Adrenal gland (tissue), 5 donors: ENCODE results near the gene ATXN2.

Experiments used
- POLR2A ChIP-seq, 2 donors: fragments of 450-650 bp; IDR thresholded peaks; one replicate each; pipeline ENCODE4 v1.6.1; 2017; ENCODE audit warnings: antibody characterized with exemption in 2 of 2, mild to moderate bottlenecking in 2 of 2, moderate library complexity in 1 of 2
- TF ChIP-seq, protein P1 (sequence below), 6 experiments: fragments of 450-650 bp in 4 of 6; fragments of 200-600 bp in 2 of 6; sonication (generic) in 1 of 6; IDR thresholded peaks; 1 replicate in 5 of 6; 2 replicates in 1 of 6; pipeline versions ENCODE4 v1.5.1 to v1.8.0; 2016 to 2021; ENCODE audit warnings: antibody characterized with exemption in 6 of 6, mild to moderate bottlenecking in 2 of 6, moderate library complexity in 1 of 6
- donor health status: DM: no; HTN: no; CAD: no.

DNA sequence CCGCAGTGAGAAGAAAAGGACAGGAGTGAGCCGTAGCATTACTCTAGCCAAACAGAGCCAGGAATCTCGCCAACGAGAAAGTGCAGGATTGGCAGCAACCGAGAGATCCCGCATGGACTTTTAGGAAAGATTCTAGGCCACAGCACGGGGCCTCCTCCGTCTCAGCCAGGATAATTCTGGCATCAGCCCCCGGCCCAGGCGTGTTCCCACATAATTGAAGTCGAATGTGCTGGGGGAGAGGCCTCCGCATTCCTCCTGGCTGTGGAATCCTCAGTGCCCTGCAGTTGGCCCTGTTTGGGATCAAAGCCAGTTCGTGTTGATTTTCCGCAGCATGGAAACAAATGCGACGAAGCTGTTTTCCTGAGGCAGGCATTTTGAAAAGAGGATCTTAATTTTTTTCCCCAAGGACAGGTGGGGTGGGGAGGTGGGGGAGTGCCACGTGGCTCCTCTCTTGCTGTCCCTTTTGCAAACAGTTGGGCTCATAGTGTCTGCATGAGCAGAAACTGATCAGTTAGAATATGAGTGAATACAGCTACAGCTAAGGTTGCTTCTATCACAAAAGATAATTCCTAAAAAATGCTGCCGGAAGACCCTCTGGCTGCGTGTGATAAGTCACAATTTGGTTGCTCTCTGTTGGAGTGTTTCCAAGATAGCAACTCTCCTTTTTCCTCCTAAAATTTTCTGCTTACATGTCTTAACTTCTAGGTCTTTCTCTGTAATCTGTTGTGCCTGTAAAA, 37.3 kb upstream of the ATXN2 start:
- TF ChIP-seq, protein P1, sequence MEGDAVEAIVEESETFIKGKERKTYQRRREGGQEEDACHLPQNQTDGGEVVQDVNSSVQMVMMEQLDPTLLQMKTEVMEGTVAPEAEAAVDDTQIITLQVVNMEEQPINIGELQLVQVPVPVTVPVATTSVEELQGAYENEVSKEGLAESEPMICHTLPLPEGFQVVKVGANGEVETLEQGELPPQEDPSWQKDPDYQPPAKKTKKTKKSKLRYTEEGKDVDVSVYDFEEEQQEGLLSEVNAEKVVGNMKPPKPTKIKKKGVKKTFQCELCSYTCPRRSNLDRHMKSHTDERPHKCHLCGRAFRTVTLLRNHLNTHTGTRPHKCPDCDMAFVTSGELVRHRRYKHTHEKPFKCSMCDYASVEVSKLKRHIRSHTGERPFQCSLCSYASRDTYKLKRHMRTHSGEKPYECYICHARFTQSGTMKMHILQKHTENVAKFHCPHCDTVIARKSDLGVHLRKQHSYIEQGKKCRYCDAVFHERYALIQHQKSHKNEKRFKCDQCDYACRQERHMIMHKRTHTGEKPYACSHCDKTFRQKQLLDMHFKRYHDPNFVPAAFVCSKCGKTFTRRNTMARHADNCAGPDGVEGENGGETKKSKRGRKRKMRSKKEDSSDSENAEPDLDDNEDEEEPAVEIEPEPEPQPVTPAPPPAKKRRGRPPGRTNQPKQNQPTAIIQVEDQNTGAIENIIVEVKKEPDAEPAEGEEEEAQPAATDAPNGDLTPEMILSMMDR (IDR thresholded peaks at IDR 0.05), result no peak
- no peak for TF ChIP-seq POLR2A (IDR thresholded peaks at IDR 0.05)
